GM21515 (cell line): Measurements from ENCODE around the gene IRF2BP2.

Source experiments
- ATAC-seq: cut with Tn5 transposase; IDR thresholded peaks from one replicate; pipeline ENCODE4 v1.9.1; 2021; ENCODE audit not compliant: unreplicated experiment

The IRF2BP2 gene

DNA sequence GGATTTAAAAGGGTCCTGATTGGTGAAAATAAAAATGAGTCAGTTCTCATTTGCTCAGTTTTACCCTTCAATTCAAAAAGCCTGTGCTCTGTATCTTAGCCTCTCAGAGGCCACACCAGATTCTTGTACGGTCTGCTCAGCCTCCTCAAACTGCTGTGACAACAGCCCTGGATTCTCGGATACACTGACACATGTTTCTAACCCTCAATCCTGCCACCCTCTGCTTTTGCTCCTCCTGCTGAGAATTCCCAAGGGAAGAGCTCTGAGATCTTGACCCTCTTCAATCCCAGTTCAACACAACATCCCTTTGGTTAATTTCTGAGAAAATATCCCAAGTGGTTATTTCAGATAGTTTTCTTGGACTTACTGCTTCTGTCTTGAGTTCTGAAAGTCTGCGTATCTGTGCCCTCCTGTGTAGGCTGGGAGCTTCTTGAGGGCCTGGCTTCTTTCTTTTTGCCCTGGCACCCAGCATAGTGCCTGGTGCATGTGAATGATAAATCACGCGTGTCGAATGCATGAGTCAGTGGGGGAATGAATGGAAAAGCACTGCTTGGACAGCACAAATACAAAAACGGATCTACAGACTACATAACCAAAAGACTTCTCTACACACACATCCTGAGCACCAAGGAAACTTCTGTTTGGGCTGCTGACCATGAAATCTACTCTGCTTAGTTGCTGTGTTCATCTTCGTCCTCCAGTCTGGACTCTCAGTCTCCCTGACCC, 24.5 kb downstream of the IRF2BP2 start:
- ATAC-seq = no peak

DNA sequence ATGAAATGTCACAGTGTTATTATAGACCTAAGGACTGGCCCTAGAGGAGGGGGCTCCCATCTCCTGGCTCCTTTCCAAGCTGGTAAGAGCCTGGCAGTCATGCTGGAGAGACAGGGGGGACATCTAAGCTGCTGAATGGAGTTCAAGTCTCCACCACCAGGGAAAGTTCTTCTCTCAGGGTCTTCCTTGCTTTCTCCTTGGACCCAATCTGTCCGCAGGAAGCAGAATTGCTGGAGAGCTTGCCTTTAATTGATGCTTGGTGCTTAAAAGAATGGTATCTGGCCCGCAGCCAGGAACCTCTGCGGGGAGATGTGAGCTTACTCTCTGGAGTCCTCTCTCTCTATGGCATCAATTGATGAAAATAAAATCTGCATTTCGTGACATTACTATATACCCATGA, 25.1 kb downstream of the IRF2BP2 start:
- no peak for ATAC-seq

DNA sequence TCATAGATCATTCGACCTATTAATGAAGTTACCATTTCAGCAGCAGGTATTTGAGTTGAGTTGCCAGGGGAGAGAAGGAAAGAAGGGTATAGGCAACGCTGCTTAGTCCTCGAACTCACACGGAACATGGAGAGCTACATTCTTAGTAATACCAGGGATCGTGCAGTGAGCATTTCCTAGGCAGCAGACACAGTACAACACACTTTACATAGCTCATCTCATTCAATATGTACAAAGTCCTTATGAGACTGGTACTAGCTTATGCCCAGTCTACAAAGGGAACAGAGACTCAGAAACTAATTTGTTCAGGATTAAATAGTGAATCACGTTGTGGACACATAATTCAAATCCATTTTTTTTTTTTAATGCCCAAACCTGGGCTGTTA, 25.6 kb downstream of the IRF2BP2 start:
- no peak for ATAC-seq

DNA sequence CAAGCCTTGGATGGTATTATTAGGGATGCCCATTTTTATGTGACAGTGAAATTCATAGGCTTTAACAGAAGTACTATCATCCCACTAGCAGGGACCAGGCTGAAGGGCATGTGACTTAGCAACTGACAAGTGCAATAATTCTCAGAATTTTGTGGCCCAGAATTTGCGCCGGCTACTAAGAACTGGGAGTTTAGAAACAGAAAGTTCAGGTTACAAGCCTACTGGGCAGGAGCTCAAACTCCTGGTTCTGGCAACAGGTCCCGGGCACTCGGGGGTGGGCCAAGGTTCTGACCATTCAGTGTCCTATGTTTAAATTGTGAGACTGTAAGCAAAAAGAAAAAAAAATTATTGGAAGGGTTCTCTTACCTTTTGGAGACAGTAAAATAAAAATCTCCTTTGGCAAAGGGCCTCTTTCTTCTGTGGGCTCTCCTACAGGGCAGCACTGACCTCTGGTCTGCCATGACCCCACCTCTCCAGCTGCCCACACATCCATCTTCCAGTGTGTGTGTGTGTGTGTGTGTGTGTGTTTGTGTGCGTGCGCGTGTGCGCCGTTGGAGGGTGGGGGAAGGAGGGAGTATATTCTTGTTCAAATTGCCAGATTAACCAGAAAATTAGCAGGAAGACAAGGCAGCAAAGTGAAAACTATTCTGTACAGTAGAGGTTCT, 26.1 kb downstream of the IRF2BP2 start:
- ATAC-seq = no peak

DNA sequence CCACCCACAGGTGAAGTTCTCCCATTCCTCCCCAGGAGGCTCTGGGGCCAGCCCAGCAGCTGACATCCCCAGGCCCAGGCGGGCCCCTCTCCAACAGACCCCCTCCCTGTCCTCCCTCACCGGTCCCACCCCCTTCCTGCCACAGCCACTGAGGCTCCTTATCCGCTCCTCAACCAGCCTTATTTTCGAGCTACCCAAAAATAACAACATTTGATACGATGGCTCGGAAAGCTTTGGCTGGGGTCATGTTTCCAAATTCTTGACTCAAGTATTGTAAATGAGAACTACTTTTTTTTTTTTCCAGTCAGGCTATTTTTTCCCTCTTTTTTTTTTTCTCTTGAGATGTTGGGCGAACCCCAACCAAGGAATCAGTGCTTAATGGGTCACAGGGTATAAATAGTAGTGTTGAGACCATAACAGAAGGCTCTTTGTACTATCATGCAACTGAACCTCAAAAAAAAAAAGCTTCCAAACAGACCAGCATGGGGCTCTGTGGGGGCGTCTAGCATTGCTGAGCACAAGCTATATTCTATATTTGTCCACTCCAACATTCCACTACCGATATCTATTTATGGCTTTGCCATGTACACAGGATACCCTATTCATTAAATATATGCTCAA, 27.2 kb downstream of the IRF2BP2 start:
- ATAC-seq = no peak

DNA sequence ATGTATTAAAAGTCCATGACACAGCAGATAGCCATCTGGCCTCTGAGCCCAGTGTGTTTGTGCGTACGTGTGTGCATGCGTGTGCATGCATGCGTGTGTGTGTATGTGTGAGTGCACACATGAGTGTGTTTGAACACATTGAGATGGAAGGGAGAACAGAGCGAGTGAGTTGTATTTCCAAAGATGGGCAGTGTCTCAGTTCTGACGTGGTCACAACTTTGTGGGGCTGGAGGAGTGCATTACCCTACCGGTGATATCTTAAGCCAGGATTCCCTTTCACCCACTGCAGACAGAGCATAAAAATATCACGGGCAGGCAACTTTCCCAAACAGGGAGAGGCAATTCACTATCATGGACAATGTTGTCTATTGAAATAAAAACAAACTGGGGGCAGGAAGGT, 27.8 kb downstream of the IRF2BP2 start:
- no peak for ATAC-seq

DNA sequence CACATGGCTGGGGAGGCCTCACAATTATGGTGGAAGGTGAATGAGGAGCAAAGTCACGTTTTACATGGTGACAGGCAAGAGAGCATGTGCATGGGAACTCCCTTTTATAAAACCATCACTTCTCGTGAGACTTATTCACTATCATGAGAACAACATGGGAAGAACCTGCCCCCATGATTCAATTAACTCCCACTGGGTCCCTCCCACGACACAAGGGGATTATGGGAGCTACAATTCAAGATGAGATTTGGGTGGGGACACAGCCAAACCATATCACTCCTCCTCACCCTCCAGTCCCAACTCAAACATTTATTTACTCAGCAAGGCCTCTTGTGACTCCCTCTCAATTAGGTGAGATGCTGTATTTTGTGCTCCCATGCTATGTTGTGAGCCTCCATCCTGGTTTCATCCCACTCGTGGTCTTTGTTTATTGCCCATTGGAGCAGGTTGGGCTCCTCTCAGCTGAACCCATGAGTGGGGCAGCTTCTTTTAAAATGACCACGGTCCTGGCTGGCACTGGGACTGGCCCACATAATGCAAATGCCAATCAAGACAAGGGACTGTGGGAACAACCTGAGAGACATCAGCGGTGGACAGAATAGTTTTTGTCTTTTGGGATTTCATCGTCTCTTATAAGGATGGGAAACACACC, 28.8 kb downstream of the IRF2BP2 start:
- no peak for ATAC-seq

DNA sequence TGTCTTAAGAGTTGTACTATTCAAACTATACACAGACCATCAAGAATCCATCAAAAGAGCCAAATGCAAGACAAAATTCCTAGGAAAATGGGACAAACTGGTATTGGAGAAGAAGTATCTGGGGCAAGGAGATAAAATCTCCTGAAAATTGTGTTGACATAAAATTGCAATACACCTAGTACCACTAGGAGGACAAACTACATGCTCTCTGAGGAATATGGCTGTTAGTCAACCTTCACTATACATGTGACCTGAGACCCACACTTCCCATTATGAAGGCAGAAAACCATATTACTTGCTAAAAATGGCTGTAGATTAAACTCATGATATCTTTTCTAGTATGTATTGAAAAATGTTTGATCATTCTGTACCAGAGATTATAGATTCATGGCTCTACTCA, 30.0 kb downstream of the IRF2BP2 start:
- no peak for ATAC-seq

DNA sequence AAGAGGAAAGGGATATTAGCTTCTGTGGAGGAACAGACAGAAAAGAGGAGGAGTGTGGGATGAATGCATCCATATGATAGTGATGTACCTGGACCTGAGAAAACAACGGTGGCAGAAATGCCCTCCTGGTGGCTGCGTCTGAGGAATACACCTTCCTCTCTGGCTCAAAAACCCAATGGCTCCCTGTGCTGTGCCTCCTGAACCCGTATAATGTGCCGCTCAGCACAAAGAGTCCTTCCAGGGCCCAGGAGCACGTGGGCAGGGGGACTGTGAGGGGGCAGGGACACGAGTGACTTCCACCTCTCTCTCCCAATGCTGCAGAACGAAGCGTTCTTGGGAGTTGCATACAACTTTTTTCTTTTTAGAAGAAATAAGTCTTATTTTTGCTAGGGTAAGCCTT, 31.2 kb downstream of the IRF2BP2 start:
- no peak for ATAC-seq

DNA sequence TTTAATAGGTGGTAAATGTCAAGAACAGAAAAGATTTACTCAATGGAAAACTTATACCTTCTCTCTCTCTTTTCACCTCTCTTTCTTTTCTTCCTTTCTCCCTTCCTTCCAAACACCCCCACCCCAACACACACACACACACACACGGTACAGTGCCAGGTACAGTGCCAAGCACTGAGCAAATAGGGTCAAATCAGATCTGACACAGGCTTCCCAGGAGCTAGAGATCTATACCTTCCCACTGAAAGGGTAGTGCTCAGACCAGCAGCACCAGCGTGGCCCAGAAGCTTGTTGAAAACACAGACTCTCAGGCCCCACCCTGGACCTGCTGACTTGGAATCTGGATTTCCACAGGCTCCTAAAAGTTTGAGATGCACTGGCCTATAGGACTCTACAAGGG, 31.9 kb downstream of the IRF2BP2 start:
- no peak for ATAC-seq

DNA sequence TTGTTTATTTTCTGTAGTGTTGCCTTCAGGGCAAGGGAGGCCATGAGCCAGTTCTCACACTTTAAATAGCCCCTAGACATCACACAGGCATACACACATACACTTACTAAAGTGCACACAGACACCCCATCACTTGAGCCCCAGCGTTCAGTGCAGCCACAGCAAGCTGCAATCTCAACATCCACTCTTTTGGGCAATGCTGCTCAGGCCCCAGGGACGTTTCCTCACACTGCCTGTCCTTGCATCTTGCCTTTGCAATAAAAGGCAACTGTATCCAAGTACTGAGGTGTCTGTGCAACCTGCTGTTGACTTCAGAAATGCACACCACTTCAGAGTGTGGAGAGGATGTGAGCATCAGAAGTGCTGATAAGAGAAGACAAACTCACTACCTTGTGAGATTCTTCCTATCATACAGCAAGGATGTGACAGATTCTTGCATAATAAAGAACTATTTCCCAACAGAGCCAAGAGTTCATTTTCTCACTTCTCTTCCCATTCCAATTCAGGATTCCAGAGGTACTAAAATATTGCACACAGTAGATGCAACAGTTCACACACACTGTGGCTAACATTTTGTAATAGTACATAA, 36.2 kb downstream of the IRF2BP2 start:
- no peak for ATAC-seq

DNA sequence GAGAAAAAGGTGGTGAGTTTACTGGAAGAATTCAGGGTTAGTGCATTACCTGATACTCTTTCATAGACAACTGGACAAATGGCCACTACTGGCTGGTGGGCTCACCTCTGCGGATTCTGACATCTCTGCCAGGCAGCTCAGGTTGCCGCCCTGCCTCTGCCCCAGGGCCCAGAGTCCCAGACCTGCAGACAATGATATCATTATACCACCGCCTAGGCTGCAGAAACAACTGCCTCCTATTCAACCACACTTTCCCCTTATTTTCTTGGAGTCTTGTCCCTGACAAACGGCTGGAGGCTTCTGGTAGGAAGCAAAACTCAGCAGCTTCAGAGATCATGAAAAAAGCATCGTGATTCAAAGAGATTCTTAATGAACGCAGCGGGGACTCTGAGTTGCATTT, 37.0 kb downstream of the IRF2BP2 start:
- no peak for ATAC-seq

DNA sequence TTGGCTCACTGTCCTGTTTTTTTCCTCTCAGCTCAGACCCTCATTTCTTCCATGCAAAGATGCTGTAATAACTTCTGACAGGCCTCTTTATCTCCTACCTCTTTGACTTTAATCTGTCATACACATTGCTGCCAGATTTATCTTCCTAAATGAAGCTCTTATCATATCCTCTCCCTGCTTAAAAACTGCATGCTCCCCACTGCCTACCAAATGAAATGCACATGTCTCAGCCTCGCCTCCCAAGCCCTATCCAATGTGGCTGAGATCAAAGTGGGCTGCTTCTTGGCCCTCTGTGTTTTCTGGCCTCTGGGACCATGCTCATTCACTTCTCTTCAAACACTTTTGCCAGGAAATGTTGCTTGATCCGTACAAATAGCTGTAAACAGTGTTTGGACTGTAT, 38.3 kb downstream of the IRF2BP2 start:
- no peak for ATAC-seq

DNA sequence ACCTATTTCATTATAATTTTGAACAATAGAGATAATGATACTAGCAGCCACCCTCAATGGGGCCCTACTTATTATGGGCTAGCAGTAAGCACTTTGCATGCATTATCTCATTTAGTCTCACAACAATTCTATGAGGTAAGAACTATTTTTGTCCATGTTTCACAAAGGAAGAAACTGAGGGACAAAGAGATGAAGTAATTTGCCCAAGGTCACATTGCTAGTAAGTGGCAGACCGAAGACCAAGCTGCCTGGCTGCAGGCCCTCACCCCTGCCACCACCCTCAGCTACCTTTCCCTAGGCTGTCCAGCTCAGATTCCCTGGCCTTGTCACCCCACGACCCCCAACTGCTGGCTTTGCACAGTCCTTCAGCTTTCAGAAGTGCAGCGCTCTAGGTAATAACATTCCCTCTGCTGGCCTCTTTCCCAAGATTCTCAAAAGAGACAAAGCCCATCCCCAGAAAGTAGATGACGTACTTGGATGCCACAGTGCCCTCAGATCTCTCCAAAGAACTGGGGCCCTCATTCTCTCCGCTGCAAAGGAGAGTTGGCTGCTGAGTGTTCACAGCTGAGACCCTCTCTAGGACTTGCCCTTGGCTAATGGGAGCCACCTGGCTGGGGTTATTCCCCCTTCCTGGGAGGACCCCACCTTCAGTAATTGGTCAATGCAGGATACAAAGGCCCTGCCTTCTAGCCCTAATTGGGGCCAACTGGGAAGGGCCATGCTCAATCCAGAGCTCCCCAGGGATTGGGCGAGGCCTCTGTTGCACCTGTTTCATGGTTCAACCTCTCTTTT, 39.5 kb downstream of the IRF2BP2 start:
- no peak for ATAC-seq

DNA sequence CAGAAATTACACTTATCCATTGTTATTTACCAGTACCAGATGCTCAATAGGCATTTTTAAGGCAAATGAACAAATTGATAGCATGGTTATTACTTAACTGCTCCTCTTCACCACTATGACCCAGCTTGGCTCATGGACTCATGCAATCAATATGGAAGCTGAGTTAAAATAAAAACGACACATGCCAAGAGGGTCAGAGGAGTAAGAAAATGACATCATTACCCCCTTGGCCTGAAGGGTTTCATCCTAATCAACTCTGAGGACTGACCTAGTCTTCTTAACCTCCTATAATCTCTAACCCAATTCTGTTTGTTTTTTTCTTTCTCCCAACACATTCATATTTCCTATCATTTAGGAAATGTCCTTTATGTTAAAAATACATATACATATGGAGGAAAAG, 41.6 kb downstream of the IRF2BP2 start:
- no peak for ATAC-seq

DNA sequence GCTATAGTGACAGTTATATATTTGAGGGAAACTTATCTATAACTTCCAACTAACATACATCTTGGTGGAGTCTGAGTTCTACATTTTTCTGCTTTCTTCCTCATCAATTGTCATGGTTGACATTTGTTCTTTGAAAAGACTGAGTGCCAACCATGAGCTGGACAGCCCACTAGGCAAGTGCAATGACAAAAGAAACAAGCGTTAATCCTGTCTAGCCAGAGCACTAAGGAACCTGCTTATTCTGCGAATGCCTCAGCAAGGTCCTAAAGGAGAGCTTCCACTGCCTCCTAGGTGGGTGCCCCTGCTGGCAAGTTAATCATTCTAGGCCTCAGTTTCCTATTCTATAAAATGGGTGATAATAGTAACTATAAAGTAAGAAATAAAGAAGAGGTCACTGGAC, 44.8 kb downstream of the IRF2BP2 start:
- ATAC-seq = no peak

DNA sequence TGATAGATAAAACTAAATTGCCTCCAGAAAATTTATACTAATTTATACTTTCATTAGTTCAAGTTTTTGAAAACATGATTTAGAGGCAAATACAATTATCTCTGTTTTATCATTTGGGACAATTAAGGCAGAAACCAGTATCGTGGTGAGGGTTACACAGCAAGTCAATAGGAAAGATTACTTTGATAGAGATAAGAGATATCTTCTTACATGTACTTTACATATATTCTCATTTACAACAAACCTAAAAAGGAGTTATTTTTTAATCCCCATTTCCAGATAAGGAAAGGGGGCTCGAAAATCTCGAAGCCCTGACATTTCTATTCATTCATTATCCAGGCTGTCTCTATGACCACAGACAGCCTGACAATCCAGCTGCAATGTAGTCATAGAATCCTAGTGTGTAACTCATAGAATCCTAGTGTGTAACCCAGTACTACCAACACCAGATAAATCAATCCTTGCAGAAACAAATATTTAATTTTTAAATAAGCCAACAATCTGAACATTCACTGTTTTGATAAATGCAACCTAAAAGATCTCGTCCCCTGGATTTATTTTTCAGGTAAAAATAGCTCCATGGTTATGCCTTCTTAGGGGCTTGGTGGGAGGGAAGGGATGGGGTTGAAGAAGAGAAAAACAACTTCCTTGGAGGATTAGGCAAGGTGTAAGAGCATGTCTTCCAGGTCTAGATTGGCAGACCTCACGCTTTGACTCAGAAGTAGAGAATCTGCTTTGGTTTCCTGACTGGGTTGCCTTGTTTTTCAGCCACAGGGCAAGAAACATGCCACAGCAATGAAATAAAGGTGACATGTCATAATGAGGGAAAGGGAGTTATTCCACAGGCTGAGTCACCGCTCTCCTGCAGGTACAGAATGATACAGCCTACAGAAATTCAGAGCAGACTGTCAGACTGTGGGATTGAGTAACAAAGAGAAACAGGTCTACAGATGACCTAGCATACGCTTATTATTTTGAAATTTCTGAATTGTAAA, 45.6 kb downstream of the IRF2BP2 start:
- ATAC-seq = no peak

DNA sequence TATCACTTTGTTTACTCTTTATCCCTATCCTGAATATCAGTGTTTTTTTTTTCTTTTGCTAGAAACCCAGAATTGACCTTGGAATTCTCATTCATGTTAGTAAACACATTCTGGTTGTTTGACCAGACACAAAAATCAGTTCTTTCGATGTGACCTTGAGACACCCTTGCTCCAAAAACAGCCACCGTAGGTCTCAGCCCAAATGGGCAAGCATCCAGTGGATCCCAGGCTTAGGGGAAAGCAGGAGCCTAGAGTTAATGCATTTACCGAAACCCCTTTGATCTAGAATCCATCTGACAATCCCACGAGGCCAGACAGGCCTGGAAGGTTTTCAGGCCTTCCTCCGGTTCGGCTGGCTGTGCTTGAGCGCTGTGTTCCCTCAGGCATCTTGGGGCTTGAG, 47.6 kb downstream of the IRF2BP2 start:
- ATAC-seq = no peak

DNA sequence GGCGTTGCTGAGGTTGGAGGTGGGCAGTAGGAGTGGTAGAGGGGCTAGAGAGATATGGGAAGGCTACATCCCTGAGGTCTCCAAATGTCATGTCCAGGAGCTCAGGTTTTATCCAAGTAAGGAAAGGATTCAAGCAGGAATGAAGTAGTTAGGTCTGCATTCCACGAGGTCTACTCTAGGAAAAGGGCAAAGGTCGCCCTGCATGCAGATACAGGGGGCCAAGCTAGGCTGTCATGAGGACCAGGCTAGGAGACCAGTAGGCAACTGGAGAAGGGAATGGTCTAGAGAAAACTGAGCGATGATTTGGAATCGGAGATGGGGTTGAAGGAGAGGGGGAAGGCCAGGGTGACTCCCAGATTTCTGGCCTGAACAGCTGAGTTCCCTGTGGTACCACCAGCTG, 48.7 kb downstream of the IRF2BP2 start:
- no peak for ATAC-seq
